Measurements from ENCODE around the gene PAK1. TPM values are rescaled to one million over a fixed set of nuclear protein-coding genes. Genes with fewer than 3 reads are reported as not detected.

Gene PAK1
- total RNA-seq, 2 donors from 2014 or later: 104 to 123 TPM

DNA sequence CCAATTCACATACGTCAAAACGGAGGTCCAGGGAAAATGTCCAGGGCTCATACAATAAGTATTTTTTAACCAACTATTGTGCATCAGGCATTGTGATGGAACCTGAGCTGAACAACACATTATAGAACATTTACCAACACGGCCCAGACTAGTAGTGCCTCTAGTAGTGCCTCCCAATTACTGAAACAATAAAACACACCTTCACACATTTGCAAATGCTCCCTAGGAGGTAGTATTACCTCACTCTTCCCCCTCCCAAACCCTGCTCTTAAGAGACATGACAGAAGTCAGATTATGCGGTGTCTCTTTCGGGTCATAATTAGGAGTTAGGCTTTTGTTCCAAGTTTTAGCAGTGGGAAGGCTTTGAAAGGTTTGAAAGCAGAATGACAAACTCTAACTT is 61.1 kb downstream of the PAK1 start:
- H3K4me3 ChIP-seq: no peak overlapping the region
- no peaks in the 10 kb centered on the region for H3K27me3 ChIP-seq
- peaks cover 14% of the 10 kb centered on the region for H3K4me1 ChIP-seq
- H3K36me3 ChIP-seq: no peaks in the 10 kb centered on the region
- H3K9ac ChIP-seq (ENCODE audit: low read depth in 2 of 2, low read length in 2 of 2): no peak overlapping the region
- intact Hi-C loops (cut with DNase I): loop anchor here (5.0 kb wide), 1 partner anchor 54 kb away; no protein-coding TSS in a partner anchor
- TF ChIP-seq, protein P1, sequence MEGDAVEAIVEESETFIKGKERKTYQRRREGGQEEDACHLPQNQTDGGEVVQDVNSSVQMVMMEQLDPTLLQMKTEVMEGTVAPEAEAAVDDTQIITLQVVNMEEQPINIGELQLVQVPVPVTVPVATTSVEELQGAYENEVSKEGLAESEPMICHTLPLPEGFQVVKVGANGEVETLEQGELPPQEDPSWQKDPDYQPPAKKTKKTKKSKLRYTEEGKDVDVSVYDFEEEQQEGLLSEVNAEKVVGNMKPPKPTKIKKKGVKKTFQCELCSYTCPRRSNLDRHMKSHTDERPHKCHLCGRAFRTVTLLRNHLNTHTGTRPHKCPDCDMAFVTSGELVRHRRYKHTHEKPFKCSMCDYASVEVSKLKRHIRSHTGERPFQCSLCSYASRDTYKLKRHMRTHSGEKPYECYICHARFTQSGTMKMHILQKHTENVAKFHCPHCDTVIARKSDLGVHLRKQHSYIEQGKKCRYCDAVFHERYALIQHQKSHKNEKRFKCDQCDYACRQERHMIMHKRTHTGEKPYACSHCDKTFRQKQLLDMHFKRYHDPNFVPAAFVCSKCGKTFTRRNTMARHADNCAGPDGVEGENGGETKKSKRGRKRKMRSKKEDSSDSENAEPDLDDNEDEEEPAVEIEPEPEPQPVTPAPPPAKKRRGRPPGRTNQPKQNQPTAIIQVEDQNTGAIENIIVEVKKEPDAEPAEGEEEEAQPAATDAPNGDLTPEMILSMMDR (IDR thresholded peaks at IDR 0.05): no peak
- no peaks in the 10 kb centered on the region for H3K9me3 ChIP-seq
- no peak for DNase-seq
- no peak overlapping the region for H3K27ac ChIP-seq

DNA sequence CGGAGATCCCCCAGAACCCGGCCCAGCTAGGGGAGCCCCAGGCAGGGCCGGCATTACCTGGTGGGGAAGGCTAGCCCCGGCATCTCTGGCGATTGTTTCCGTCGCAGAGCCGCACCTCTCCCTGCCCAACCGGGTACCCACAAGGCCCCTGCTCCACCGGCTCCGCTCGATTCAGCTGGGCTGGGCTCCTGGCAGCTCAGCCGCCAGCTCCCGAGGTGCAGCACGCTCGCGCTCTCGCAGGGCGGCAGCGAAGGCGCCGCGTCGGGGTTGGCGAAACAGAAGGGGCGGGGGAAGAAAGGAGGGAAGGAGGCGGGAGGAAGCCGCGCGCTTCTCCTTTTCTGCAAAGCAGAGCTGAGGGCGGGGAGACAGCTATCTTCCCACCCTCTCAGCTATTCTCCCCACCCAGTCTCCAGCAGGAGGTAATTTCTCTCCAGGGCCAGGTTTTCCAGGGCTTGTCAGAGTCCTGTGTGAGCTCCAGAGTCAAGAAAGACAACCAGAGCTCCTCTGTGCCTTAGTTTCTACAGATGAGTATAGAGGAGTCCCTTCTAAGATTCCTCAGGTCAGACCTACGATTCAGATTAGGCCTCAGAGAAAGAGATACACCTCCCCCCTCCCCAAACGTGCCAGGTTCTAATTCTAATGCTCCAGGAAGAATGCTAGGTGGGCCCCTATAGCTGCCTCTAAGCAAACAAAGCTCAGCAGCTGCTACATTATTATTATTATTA is 62.0 kb downstream of the PAK1 start:
- Histone ChIP-seq H3K36me3 (no peaks in the 10 kb centered on the region), H3K9me3 (no peaks in the 10 kb centered on the region), H3K27ac (peak overlapping the region; percentile 59), H3K4me3 (peak overlapping the region; percentile 50), H3K4me1 (peaks cover 14% of the 10 kb centered on the region), H3K9ac (ENCODE audit: low read depth in 2 of 2, low read length in 2 of 2) (peak overlapping the region; percentile 66 to 87), H3K27me3 (no peaks in the 10 kb centered on the region)
- DNase-seq: peak; percentile 92
- intact Hi-C loops (cut with DNase I): loop anchor here (5.0 kb wide), 1 partner anchor 55 kb away; no protein-coding TSS in a partner anchor
- TF ChIP-seq, protein P1 (IDR thresholded peaks at IDR 0.05): no peak

DNA sequence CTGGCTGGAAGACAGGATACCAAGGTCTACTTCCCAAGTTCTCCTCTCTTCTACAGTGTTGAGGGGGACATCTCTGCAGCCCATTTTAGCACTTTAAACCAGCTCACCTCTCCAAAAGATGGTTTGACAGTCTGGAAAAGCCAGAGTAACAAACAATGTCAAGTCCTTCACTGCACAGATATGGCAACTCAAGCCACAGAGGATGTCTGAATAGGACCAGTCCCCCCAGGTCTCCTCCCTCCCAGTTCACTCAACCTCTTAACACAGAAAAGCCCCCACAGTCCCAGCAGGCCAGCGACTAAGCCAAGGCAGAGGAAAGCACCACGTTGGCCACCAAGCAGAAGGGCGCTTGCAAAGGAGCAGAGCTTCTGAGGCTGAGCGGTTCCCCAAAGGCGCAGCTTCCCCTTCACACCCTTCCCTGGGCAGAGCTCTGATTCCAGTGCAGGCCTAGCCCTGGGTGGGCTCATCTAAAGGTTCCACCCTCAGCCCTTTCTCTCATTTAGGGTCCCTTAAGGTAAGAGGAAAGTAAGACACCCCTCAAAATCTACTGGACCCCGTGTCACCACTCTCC is 62.7 kb downstream of the PAK1 start:
- Histone ChIP-seq H3K4me3 (peak overlapping the region; percentile 50), H3K9ac (ENCODE audit: low read depth in 2 of 2, low read length in 2 of 2) (peak overlapping the region; percentile 66 to 87), H3K27me3 (no peaks in the 10 kb centered on the region), H3K4me1 (peaks cover 19% of the 10 kb centered on the region), H3K27ac (peak overlapping the region; percentile 59), H3K9me3 (no peaks in the 10 kb centered on the region), H3K36me3 (no peaks in the 10 kb centered on the region)
- TF ChIP-seq, protein P1 (IDR thresholded peaks at IDR 0.05): no peak
- peak; percentile 41 for DNase-seq
- intact Hi-C loops (cut with DNase I): loop anchor here (5.0 kb wide), 1 partner anchor 56 kb away; no protein-coding TSS in a partner anchor

DNA sequence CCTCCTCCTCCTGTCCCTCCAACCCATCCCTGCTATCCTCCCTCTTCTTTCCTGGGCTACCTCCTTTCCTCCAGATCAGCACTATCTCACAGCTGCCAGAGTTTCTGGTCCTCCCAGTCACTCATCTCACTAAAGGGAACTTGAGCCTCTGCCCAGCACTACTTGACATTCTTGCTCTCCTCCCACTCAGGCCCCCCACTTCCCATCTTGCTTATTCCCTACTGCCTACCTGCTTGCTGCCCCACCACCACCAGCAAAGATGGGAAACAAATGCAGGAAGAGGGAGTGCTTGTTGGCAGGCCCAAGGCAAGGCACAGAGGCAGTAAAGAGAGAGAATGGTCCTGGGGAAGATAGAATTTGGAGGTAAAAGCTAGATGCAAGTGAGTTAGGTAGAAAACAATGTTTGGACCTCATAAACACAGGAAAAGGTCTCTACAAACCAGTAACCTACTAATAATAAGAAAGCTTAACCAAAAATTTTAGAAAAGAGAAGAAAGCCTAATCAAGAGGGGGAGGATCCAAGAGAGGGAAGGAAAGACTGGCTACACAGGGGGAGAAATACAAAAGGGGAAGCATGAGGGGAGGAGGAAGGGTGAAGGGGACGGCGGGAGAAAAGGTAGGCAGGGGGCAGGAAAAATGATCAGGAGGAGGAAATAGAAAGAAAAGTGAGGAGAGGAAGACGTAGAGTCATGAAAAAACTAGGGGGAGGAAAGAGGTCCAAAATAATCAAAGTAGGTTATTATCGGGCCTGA is 63.6 kb downstream of the PAK1 start:
- DNase-seq: no peak
- TF ChIP-seq, protein P1 (IDR thresholded peaks at IDR 0.05): no peak
- H3K4me3 ChIP-seq: no peak overlapping the region
- H3K36me3 ChIP-seq: no peaks in the 10 kb centered on the region
- peak overlapping the region in 1 of 2 donors; percentile 87 for H3K9ac ChIP-seq (ENCODE audit: low read depth in 2 of 2, low read length in 2 of 2)
- H3K27me3 ChIP-seq: no peaks in the 10 kb centered on the region
- intact Hi-C loops (cut with DNase I): loop anchor here (5.0 kb wide), 1 partner anchor 57 kb away; no protein-coding TSS in a partner anchor
- peaks cover 19% of the 10 kb centered on the region for H3K4me1 ChIP-seq
- H3K27ac ChIP-seq: no peak overlapping the region
- H3K9me3 ChIP-seq: no peaks in the 10 kb centered on the region

DNA sequence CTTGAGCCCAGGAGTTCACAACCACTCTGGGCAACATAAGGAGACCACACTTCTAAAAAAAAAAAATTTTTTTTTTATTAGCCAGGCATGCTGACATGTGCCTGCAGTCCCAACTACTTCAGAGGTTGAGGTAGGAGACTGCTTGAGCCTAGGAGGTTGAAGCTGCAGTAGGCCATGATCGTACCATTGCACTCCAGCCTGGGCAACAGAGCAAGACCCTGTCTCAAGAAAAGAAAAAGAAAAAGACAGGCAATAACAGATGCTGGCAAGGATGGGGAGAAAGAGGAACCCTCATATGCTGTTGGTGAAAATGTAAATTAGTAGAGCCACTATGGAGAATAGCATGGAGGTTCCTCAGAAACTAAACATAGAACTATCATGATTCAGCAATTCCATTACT is 64.8 kb downstream of the PAK1 start:
- H3K4me1 ChIP-seq: peaks cover 19% of the 10 kb centered on the region

More for the DNA sequence above, 64.8 kb downstream of the PAK1 start:
- Histone ChIP-seq H3K9me3 (no peaks in the 10 kb centered on the region), H3K4me3 (no peak overlapping the region), H3K27me3 (no peaks in the 10 kb centered on the region), H3K9ac (ENCODE audit: low read depth in 2 of 2, low read length in 2 of 2) (no peak overlapping the region), H3K36me3 (no peaks in the 10 kb centered on the region), H3K27ac (no peak overlapping the region)
- TF ChIP-seq, protein P1 (IDR thresholded peaks at IDR 0.05): no peak
- intact Hi-C loops (cut with DNase I): no loop called here
- DNase-seq: no peak
